Panc1 (cell line): Measurements from ENCODE around the gene ARMC12.

ENCODE experiments used
- CTCF ChIP-seq: fragments of 450-650 bp; IDR thresholded peaks from 2 replicates; pipeline ENCODE4 v1.5.1; 2017; ENCODE audit warnings: mild to moderate bottlenecking
- POLR2AphosphoS5 ChIP-seq: IDR thresholded peaks from 2 replicates; pipeline ENCODE4 v1.6.1; 2012; ENCODE audit warnings: mild to moderate bottlenecking, low read depth, low read length, moderate library complexity
- SIN3A ChIP-seq: IDR thresholded peaks from 2 replicates; pipeline ENCODE4 v1.6.1; 2012; ENCODE audit warnings: low read depth, mild to moderate bottlenecking, low read length, moderate library complexity, borderline replicate concordance; ENCODE audit not compliant: insufficient read depth
- TCF7L2 ChIP-seq: IDR thresholded peaks from 2 replicates; pipeline ENCODE4 v1.6.1; 2011; ENCODE audit warnings: mild to moderate bottlenecking, low read depth, low read length, inconsistent platforms
- TF ChIP-seq, protein P1 (sequence below), 2 experiments: IDR thresholded peaks; 2 replicates each; pipeline ENCODE4 v1.6.1; 2011 to 2012; ENCODE audit warnings: low read depth in 2 of 2, control low read depth in 1 of 2, low read length in 1 of 2, mild to moderate bottlenecking in 1 of 2, moderate library complexity in 1 of 2; ENCODE audit not compliant: insufficient read depth in 1 of 2

DNA sequence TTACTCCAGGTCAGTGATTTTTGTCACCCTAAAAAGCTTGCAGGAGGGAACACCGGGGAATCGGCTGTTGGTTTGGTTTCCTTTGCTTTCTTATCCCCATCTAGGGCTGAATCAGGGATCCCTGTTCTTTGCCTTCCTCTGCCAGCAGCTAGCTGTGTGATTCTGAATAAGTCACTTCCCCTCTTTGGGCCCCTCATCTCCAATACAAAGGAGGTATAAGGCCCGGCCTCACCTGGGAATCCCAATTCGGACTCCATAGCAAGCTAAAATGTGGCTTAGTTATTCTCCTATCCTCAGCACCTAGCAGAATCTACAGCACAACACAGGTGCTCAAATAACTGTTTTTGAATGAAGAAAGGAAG is 18.5 kb upstream of the ARMC12 start:
- TF ChIP-seq CTCF (no peak), POLR2AphosphoS5 (no peak), TCF7L2 (no peak), SIN3A (no peak)
- TF ChIP-seq, protein P1, sequence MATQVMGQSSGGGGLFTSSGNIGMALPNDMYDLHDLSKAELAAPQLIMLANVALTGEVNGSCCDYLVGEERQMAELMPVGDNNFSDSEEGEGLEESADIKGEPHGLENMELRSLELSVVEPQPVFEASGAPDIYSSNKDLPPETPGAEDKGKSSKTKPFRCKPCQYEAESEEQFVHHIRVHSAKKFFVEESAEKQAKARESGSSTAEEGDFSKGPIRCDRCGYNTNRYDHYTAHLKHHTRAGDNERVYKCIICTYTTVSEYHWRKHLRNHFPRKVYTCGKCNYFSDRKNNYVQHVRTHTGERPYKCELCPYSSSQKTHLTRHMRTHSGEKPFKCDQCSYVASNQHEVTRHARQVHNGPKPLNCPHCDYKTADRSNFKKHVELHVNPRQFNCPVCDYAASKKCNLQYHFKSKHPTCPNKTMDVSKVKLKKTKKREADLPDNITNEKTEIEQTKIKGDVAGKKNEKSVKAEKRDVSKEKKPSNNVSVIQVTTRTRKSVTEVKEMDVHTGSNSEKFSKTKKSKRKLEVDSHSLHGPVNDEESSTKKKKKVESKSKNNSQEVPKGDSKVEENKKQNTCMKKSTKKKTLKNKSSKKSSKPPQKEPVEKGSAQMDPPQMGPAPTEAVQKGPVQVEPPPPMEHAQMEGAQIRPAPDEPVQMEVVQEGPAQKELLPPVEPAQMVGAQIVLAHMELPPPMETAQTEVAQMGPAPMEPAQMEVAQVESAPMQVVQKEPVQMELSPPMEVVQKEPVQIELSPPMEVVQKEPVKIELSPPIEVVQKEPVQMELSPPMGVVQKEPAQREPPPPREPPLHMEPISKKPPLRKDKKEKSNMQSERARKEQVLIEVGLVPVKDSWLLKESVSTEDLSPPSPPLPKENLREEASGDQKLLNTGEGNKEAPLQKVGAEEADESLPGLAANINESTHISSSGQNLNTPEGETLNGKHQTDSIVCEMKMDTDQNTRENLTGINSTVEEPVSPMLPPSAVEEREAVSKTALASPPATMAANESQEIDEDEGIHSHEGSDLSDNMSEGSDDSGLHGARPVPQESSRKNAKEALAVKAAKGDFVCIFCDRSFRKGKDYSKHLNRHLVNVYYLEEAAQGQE (IDR thresholded peaks at IDR 0.05; ENCODE audit: insufficient read depth in 1 of 2, low read depth in 2 of 2, low read length in 1 of 2), result no peak
